ENCODE results near the gene FBXO5.
A peak's percentile ranks its signal among the peaks of the same experiment; 100 is the strongest.

Gene FBXO5

DNA sequence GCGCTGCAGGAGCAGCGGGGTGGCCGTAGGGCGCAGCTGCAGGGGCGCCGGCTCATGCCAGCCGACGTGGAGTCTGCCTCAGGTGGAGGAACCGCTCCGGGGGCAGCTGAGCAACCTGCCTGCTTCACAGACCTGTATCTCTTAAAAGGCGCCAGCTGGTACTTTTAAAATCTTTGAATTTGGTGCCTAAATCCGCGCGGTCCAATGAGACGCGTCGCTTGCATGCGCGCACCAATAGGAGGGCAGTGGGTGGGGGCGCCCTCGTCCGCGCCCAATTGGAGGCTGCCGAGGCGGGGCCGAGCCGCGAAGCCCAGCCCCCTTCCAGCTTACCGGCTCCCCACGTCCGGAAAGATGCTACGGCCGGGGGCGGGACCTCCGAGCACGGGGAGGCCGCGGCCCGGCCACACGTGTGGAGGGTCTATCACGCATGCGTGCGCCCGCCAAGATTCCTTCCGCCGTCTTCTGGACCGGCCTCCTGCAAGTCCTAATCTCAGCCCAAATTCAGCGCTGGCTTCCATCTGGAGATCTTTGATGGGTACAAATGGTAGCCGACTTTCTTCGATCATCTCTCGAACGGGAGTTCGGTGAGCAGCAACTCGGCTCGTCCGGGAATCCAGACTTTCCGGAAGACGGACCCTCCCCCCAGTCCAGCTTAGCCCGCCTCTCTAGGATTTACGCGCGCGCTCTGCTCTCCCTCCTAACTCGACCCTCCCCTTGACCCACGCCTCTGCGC, at the start of gene FBXO5:
TSS of gene FBXO5 (minus strand) at position 138 of the 733 bp plus-strand sequence. CDS start at position 56, 82 bp downstream.
- peak within 1 kb of the TSS; percentile 95 for H3K4me3 ChIP-seq (ENCODE audit: low read depth, low read length)
- DNase-seq (ENCODE audit: low read depth): peak; percentile 99
- TF ChIP-seq POLR2A (IDR thresholded peaks at IDR 0.05; ENCODE audit: extremely low read depth, insufficient read length) (peak; percentile 62), MYC (IDR thresholded peaks at IDR 0.05; ENCODE audit: low read depth, low read length) (peak; percentile 90), MAX (IDR thresholded peaks at IDR 0.05; ENCODE audit: low read depth, low read length) (peak; percentile 89)
- TF ChIP-seq, protein P1, sequence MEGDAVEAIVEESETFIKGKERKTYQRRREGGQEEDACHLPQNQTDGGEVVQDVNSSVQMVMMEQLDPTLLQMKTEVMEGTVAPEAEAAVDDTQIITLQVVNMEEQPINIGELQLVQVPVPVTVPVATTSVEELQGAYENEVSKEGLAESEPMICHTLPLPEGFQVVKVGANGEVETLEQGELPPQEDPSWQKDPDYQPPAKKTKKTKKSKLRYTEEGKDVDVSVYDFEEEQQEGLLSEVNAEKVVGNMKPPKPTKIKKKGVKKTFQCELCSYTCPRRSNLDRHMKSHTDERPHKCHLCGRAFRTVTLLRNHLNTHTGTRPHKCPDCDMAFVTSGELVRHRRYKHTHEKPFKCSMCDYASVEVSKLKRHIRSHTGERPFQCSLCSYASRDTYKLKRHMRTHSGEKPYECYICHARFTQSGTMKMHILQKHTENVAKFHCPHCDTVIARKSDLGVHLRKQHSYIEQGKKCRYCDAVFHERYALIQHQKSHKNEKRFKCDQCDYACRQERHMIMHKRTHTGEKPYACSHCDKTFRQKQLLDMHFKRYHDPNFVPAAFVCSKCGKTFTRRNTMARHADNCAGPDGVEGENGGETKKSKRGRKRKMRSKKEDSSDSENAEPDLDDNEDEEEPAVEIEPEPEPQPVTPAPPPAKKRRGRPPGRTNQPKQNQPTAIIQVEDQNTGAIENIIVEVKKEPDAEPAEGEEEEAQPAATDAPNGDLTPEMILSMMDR (IDR thresholded peaks at IDR 0.05; ENCODE audit: low read depth, low read length): no peak

GRCh38 chr6:153032255-153032882, 49.5 kb upstream of the FBXO5 start:
- TF ChIP-seq POLR2A (IDR thresholded peaks at IDR 0.05; ENCODE audit: extremely low read depth, insufficient read length): no peak
- no peak for TF ChIP-seq MAX (IDR thresholded peaks at IDR 0.05; ENCODE audit: low read depth, low read length)
- TF ChIP-seq MYC (IDR thresholded peaks at IDR 0.05; ENCODE audit: low read depth, low read length): no peak
- TF ChIP-seq, protein P1 (IDR thresholded peaks at IDR 0.05; ENCODE audit: low read depth, low read length): no peak
- H3K4me3 ChIP-seq (ENCODE audit: low read depth, low read length): no peak overlapping the region
- peak; percentile 39 for DNase-seq (ENCODE audit: low read depth)

DNA sequence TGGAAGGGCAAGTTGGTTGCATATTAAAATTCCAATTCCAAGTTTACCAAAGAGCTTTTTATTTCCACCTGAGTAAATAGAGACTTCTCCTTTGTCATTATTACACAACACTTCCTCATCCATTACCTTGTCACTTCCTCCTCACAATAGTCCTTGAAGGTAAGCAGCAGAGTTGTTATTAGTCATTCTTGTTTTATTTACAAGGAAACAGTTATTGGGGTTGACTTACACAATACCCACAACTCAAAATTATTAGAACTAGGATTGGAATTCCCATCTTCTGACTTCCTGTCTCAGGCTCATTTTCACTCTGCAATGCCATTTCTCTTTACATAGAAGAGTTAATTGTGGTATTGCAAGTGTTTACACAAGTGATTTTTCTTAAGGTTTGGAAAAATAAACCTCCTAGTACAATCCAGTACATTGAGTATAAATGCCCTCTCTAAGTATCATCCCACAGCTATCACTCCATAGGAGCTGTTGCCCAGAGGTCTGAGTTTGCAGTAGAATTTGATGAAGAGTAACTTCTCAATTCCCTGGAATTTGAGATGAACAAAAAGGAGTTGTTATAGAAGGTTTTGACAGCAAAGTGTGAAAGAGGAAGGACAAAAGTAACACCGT, 48.6 kb upstream of the FBXO5 start:
- TF ChIP-seq MAX (IDR thresholded peaks at IDR 0.05; ENCODE audit: low read depth, low read length): no peak
- TF ChIP-seq MYC (IDR thresholded peaks at IDR 0.05; ENCODE audit: low read depth, low read length): no peak
- no peak for TF ChIP-seq POLR2A (IDR thresholded peaks at IDR 0.05; ENCODE audit: extremely low read depth, insufficient read length)
- TF ChIP-seq, protein P1 (IDR thresholded peaks at IDR 0.05; ENCODE audit: low read depth, low read length): no peak
- DNase-seq (ENCODE audit: low read depth): no peak

GRCh38 chr6:153028963-153029362, 46.1 kb upstream of the FBXO5 start:
- DNase-seq (ENCODE audit: low read depth): no peak
- no peak overlapping the region for H3K4me3 ChIP-seq (ENCODE audit: low read depth, low read length)
- TF ChIP-seq MYC (IDR thresholded peaks at IDR 0.05; ENCODE audit: low read depth, low read length) (no peak), POLR2A (IDR thresholded peaks at IDR 0.05; ENCODE audit: extremely low read depth, insufficient read length) (no peak)

More for the DNA sequence above, 48.6 kb upstream of the FBXO5 start:
- no peak overlapping the region for H3K4me3 ChIP-seq (ENCODE audit: low read depth, low read length)

GRCh38 chr6:153028286-153028685, 45.4 kb upstream of the FBXO5 start:
- DNase-seq (ENCODE audit: low read depth): no peak
- H3K4me3 ChIP-seq (ENCODE audit: low read depth, low read length): no peak overlapping the region
- TF ChIP-seq POLR2A (IDR thresholded peaks at IDR 0.05; ENCODE audit: extremely low read depth, insufficient read length) (no peak), MAX (IDR thresholded peaks at IDR 0.05; ENCODE audit: low read depth, low read length) (no peak), MYC (IDR thresholded peaks at IDR 0.05; ENCODE audit: low read depth, low read length) (no peak)

- no peak for TF ChIP-seq MAX (IDR thresholded peaks at IDR 0.05; ENCODE audit: low read depth, low read length)
- no peak for TF ChIP-seq POLR2A (IDR thresholded peaks at IDR 0.05; ENCODE audit: extremely low read depth, insufficient read length)
- no peak overlapping the region for H3K4me3 ChIP-seq (ENCODE audit: low read depth, low read length)
- DNase-seq (ENCODE audit: low read depth): no peak
Observed at GRCh38 chr6:153027480-153027879, 44.6 kb upstream of the FBXO5 start.

- TF ChIP-seq POLR2A (IDR thresholded peaks at IDR 0.05; ENCODE audit: extremely low read depth, insufficient read length) (no peak), MYC (IDR thresholded peaks at IDR 0.05; ENCODE audit: low read depth, low read length) (no peak), MAX (IDR thresholded peaks at IDR 0.05; ENCODE audit: low read depth, low read length) (no peak)
- TF ChIP-seq, protein P1 (IDR thresholded peaks at IDR 0.05; ENCODE audit: low read depth, low read length): no peak
- no peak overlapping the region for H3K4me3 ChIP-seq (ENCODE audit: low read depth, low read length)
- DNase-seq (ENCODE audit: low read depth): no peak
Observed at GRCh38 chr6:153024709-153025017, 41.8 kb upstream of the FBXO5 start.
